ENCODE results near the gene IL17D.

DNA sequence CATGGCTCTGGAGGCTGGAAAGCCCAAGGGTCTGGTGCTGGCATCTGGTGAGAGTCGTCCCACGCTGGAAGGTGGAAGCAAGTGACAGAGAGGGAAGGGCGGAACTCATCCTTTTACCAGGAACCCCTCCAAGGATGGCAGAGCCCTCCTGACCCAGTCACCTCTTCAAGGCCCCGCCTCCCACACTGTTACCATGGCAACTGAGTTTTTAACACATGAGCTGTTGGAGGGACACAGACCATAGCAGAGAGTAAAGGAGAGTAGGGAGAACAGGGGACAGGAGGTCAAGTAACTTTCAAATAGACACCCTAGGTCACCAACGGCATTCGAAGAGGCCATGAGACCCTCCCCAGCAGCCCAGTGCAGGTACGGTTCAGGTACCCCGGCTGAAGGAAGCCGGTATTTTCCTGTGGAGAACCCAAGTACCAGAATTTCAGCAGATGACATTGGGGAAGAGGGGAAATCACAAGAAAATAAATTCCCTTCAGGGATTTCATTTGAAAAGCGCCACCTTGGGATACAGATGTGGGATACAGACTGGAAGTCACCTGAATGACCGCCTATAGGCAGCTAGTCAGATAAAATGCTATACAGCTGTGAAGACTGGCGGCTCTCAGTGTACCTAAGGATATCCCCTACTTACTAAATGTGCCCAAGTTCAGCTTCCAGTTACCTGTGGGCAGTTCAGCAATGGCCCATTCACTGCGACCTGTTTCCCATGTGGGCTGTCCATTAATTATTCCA is 8.0 kb downstream of the IL17D start:
- TF ChIP-seq, protein P1, sequence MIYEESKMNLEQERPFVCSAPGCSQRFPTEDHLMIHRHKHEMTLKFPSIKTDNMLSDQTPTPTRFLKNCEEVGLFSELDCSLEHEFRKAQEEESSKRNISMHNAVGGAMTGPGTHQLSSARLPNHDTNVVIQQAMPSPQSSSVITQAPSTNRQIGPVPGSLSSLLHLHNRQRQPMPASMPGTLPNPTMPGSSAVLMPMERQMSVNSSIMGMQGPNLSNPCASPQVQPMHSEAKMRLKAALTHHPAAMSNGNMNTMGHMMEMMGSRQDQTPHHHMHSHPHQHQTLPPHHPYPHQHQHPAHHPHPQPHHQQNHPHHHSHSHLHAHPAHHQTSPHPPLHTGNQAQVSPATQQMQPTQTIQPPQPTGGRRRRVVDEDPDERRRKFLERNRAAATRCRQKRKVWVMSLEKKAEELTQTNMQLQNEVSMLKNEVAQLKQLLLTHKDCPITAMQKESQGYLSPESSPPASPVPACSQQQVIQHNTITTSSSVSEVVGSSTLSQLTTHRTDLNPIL (CRISPR knock-in tag; IDR thresholded peaks at IDR 0.05; ENCODE audit: low read depth), result no peak
- TF ChIP-seq, protein P2, sequence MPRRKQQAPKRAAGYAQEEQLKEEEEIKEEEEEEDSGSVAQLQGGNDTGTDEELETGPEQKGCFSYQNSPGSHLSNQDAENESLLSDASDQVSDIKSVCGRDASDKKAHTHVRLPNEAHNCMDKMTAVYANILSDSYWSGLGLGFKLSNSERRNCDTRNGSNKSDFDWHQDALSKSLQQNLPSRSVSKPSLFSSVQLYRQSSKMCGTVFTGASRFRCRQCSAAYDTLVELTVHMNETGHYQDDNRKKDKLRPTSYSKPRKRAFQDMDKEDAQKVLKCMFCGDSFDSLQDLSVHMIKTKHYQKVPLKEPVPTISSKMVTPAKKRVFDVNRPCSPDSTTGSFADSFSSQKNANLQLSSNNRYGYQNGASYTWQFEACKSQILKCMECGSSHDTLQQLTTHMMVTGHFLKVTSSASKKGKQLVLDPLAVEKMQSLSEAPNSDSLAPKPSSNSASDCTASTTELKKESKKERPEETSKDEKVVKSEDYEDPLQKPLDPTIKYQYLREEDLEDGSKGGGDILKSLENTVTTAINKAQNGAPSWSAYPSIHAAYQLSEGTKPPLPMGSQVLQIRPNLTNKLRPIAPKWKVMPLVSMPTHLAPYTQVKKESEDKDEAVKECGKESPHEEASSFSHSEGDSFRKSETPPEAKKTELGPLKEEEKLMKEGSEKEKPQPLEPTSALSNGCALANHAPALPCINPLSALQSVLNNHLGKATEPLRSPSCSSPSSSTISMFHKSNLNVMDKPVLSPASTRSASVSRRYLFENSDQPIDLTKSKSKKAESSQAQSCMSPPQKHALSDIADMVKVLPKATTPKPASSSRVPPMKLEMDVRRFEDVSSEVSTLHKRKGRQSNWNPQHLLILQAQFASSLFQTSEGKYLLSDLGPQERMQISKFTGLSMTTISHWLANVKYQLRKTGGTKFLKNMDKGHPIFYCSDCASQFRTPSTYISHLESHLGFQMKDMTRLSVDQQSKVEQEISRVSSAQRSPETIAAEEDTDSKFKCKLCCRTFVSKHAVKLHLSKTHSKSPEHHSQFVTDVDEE (CRISPR knock-in tag; IDR thresholded peaks at IDR 0.05), result no peak
- TF ChIP-seq, protein P3, sequence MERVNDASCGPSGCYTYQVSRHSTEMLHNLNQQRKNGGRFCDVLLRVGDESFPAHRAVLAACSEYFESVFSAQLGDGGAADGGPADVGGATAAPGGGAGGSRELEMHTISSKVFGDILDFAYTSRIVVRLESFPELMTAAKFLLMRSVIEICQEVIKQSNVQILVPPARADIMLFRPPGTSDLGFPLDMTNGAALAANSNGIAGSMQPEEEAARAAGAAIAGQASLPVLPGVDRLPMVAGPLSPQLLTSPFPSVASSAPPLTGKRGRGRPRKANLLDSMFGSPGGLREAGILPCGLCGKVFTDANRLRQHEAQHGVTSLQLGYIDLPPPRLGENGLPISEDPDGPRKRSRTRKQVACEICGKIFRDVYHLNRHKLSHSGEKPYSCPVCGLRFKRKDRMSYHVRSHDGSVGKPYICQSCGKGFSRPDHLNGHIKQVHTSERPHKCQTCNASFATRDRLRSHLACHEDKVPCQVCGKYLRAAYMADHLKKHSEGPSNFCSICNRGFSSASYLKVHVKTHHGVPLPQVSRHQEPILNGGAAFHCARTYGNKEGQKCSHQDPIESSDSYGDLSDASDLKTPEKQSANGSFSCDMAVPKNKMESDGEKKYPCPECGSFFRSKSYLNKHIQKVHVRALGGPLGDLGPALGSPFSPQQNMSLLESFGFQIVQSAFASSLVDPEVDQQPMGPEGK (CRISPR knock-in tag; IDR thresholded peaks at IDR 0.05; ENCODE audit: borderline replicate concordance), result no peak
- TF ChIP-seq RARB (CRISPR knock-in tag; IDR thresholded peaks at IDR 0.05) (no peak), ZC3H10 (CRISPR knock-in tag; IDR thresholded peaks at IDR 0.05) (no peak), ESRRG (CRISPR knock-in tag; IDR thresholded peaks at IDR 0.05) (no peak), ARNTL (CRISPR knock-in tag; IDR thresholded peaks at IDR 0.05; ENCODE audit: borderline replicate concordance, low read depth) (no peak), TOX (CRISPR knock-in tag; IDR thresholded peaks at IDR 0.05; ENCODE audit: borderline replicate concordance) (no peak)
- TF ChIP-seq, protein P4, sequence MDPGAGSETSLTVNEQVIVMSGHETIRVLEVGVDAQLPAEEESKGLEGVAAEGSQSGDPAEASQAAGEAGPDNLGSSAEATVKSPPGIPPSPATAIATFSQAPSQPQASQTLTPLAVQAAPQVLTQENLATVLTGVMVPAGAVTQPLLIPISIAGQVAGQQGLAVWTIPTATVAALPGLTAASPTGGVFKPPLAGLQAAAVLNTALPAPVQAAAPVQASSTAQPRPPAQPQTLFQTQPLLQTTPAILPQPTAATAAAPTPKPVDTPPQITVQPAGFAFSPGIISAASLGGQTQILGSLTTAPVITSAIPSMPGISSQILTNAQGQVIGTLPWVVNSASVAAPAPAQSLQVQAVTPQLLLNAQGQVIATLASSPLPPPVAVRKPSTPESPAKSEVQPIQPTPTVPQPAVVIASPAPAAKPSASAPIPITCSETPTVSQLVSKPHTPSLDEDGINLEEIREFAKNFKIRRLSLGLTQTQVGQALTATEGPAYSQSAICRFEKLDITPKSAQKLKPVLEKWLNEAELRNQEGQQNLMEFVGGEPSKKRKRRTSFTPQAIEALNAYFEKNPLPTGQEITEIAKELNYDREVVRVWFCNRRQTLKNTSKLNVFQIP (CRISPR knock-in tag; IDR thresholded peaks at IDR 0.05; ENCODE audit: borderline replicate concordance, low read depth), result no peak
- TF ChIP-seq, protein P5, sequence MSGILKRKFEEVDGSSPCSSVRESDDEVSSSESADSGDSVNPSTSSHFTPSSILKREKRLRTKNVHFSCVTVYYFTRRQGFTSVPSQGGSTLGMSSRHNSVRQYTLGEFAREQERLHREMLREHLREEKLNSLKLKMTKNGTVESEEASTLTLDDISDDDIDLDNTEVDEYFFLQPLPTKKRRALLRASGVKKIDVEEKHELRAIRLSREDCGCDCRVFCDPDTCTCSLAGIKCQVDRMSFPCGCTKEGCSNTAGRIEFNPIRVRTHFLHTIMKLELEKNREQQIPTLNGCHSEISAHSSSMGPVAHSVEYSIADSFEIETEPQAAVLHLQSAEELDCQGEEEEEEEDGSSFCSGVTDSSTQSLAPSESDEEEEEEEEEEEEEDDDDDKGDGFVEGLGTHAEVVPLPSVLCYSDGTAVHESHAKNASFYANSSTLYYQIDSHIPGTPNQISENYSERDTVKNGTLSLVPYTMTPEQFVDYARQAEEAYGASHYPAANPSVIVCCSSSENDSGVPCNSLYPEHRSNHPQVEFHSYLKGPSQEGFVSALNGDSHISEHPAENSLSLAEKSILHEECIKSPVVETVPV (CRISPR knock-in tag; IDR thresholded peaks at IDR 0.05), result no peak
